Astrocyte of the cerebellum (primary cell): ENCODE data around the gene ARAP1.

Source experiments
- DNase-seq: peaks from one replicate; pipeline ENCODE4 v3.0.0-alpha.2; 2011; ENCODE audit warnings: low read depth
- H3K4me3 ChIP-seq: 2 replicates; pipeline ENCODE4 v1.5.1; 2011; ENCODE audit warnings: mild to moderate bottlenecking, low read depth, low read length, moderate library complexity
- CTCF ChIP-seq: IDR thresholded peaks from 2 replicates; pipeline ENCODE4 v1.5.1; 2012; ENCODE audit warnings: low read length, low read depth, moderate library complexity, mild to moderate bottlenecking; ENCODE audit errors: missing control alignments
- in situ Hi-C: cut with HindIII; loops from 2 replicates; pipeline ENCODE4 v1.10.0; 2017; ENCODE audit warnings: low sequenced_read_pairs

The ARAP1 gene

DNA sequence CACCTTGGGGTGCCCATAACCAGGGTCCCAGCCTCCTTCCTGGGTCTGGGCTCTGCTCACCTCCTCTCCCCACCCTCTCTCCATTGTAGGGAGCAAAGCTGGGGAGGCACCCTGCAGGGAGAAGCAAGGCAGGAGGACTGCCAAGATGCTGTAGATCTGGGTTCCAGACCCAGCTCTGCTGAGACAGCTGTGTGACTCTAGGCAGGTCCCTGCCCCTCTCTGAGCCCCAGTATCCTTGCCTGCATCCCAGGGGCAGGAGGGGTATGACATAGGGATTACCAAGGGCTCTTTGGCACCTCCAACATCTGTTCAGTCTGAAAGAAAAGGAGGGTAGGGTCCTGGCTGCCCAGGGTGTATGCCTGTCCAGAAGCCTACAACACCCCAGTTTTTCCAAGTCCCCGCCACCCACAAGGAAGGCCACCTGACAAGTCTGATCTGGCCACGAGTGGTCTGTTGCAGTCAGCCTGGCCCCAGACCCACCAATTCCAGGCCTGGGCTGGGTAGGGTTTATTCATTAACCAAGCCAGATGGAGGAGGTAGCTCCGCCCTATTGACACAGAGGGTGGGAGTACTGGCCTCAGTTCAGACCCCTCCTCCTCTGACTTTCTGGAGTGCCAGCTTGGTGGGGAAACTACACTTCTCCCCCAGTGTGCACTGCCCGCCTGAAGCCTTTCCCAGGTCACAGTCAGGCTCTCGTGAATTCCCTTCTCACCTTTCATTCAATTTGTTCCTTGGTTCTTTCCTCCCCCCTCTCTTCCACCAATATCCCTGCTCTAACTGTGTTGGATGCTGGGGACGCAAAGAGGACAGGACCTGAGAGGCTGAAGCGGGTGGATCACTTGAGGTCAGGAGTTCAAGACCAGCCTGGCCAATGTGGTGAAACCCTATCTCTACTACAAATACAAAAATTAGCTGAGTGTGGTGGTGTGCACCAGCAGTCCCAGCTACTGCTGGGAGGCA lies 26.6 kb upstream of the ARAP1 start:
- DNase-seq: no peak
- in situ Hi-C loops: no loop called here
- TF ChIP-seq CTCF: no peak
- H3K4me3 ChIP-seq: no peak overlapping the region

- in situ Hi-C loops: no loop called here
- no peak for TF ChIP-seq CTCF
- no peak overlapping the region for H3K4me3 ChIP-seq
- DNase-seq: no peak
Measured at GRCh38 chr11:72777755-72778278, 25.6 kb upstream of the ARAP1 start.

DNA sequence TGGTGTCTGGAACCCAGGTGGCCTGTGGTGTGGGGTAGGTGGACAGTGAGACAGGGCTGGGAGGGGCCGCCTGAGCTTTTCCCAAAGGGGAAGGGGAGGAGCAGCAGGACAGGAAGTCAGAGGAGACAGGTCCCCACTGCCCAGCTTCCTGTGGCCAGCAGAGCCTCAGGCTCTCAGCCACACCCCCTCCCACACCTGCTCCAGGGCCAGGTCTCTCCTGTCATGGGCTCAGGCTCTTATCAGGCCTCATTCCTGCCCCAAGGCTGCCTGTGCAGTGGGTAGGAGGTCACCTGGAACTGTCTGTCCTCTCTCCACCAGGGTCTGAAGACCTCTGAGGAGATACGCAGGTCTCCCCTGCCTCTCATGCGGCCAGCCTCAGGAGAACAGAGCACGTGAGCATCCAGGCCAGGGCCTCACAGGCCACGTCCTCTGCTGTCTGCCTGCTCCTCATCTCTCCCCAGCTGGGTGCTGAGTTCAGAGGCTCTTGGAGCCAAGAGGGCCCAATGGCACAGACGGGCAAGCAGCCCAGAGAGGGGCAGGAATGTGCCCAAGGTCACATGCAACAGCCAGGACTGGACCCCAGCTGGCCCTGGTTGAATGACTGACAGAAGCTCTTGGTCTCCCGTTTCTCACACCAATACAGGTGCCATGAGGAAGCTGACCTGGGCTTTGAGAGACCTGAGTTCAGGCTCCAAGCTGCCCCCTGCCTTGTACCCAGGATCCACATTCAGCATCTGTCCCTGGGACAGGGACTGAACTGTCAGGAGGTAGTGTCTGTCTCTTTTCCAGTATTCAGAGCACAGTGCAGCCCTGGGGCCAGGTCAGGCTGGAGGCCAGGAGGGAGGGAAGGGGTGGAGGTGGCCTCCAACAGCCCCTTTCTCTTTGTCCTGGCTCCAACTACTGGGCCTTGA lies 24.9 kb upstream of the ARAP1 start:
- H3K4me3 ChIP-seq: no peak overlapping the region
- DNase-seq: no peak
- TF ChIP-seq CTCF: no peak
- in situ Hi-C loops: no loop called here

DNA sequence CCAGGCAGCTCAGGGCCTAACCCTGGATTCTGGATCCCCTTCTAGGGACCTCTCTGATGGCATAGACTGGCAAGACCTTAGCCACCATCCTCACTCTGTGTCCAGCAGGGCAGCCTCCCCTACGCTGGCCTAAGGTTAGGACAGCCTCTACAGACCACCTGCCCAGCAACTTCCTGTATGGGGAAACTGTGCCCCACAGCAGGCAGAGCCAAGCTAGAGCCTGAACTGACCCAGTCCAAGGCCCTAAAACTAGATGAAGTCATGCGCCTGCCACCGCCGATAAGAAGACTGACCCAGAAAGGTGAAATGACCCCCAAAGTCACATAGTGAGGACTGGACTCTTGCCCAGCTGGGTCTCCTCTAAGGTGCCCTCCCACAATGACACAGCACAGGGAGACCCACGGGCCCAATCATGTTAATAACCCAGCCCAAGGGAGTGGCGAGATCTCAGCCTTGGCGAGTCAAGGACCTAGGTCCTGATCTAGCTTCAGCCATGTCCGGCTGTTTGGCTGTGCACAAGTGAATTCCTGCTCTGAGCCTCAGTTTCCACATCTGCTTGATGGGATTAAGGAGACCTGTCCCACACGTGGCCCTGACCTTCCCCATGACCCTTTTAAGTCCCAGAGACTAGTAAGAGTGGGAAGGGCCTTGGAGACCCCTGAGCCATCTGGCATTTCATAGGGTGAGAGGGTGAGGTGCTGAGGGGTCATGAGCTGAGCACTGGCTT lies 24.1 kb upstream of the ARAP1 start:
- in situ Hi-C loops: no loop called here
- H3K4me3 ChIP-seq: no peak overlapping the region
- no peak for TF ChIP-seq CTCF
- DNase-seq: no peak

- DNase-seq: no peak
- in situ Hi-C loops: no loop called here
- TF ChIP-seq CTCF: no peak
- no peak overlapping the region for H3K4me3 ChIP-seq
Measured at GRCh38 chr11:72775288-72776110, 23.3 kb upstream of the ARAP1 start.
